ENCODE data around the gene CELF4. TPM values are rescaled to one million over a fixed set of nuclear protein-coding genes. Genes with fewer than 3 reads are reported as not detected.

Gene CELF4
- polyA plus RNA-seq, 1 experiment: not detected

- no peaks in the 10 kb centered on the region; the same call in 1 of the 2 replicates for H3K9me3 ChIP-seq (ENCODE audit: control insufficient read depth, insufficient read depth, low read length)
- no peak for DNase-seq (ENCODE audit: low read depth, low spot score)
- TF ChIP-seq, protein P1, sequence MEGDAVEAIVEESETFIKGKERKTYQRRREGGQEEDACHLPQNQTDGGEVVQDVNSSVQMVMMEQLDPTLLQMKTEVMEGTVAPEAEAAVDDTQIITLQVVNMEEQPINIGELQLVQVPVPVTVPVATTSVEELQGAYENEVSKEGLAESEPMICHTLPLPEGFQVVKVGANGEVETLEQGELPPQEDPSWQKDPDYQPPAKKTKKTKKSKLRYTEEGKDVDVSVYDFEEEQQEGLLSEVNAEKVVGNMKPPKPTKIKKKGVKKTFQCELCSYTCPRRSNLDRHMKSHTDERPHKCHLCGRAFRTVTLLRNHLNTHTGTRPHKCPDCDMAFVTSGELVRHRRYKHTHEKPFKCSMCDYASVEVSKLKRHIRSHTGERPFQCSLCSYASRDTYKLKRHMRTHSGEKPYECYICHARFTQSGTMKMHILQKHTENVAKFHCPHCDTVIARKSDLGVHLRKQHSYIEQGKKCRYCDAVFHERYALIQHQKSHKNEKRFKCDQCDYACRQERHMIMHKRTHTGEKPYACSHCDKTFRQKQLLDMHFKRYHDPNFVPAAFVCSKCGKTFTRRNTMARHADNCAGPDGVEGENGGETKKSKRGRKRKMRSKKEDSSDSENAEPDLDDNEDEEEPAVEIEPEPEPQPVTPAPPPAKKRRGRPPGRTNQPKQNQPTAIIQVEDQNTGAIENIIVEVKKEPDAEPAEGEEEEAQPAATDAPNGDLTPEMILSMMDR (IDR thresholded peaks at IDR 0.05; ENCODE audit: low read depth, low read length): no peak
- POLR2A ChIA-PET: no interaction called here
- H3K27me3 ChIP-seq (ENCODE audit: control insufficient read depth, insufficient read depth, low read length): no peaks in the 10 kb centered on the region
- CTCF ChIA-PET: no interaction called here
- H3K27ac ChIP-seq (ENCODE audit: low read depth, low read length): no peak overlapping the region
- H3K4me3 ChIP-seq (ENCODE audit: low read depth, low read length): no peak overlapping the region
Measured at GRCh38 chr18:37207343-37207742, 358.3 kb downstream of the CELF4 start.

DNA sequence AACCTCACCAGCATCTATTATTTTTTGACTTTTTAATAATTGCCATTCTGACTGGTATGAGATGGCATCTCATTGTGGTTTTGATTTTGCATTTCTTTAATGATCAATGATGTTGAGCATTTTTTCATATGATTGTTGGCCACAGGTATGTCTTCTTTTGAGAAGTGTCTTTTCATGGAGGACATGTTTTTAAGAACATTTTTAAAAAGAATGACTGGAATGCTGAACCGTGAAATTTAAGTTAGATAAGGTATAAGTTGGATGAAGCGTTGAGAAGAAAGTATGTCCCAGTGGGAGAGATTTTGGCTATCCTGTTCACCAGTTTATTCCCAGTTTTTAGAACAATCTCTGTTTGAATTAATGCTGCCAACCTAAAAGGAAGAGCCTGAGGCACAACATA lies 365.9 kb downstream of the CELF4 start:
- TF ChIP-seq, protein P1 (IDR thresholded peaks at IDR 0.05; ENCODE audit: low read depth, low read length): no peak
- ChIA-PET CTCF (no interaction called here), POLR2A (no interaction called here)
- no peak for DNase-seq (ENCODE audit: low read depth, low spot score)
- H3K9me3 ChIP-seq (ENCODE audit: control insufficient read depth, insufficient read depth, low read length): no peaks in the 10 kb centered on the region; the same call in 1 of the 2 replicates
- no peak overlapping the region for H3K27ac ChIP-seq (ENCODE audit: low read depth, low read length)
- no peaks in the 10 kb centered on the region for H3K27me3 ChIP-seq (ENCODE audit: control insufficient read depth, insufficient read depth, low read length)
- H3K4me3 ChIP-seq (ENCODE audit: low read depth, low read length): no peak overlapping the region

Data from AG04450 (cell line).